Astrocyte (in vitro differentiated cells and primary cell): ENCODE results near the gene ZC3H12C.

ENCODE experiments used
- EZH2 ChIP-seq: IDR thresholded peaks from 2 replicates; pipeline ENCODE4 v1.6.1; 2012; ENCODE audit warnings: mild to moderate bottlenecking, low read length, inconsistent platforms; ENCODE audit not compliant: insufficient read depth
- TF ChIP-seq, protein P1 (sequence below): IDR thresholded peaks from 2 replicates; pipeline ENCODE4 v1.5.1; 2011; ENCODE audit warnings: low read depth, mild to moderate bottlenecking, inconsistent platforms, low read length, moderate library complexity; ENCODE audit not compliant: insufficient read depth

- TF ChIP-seq, protein P1, sequence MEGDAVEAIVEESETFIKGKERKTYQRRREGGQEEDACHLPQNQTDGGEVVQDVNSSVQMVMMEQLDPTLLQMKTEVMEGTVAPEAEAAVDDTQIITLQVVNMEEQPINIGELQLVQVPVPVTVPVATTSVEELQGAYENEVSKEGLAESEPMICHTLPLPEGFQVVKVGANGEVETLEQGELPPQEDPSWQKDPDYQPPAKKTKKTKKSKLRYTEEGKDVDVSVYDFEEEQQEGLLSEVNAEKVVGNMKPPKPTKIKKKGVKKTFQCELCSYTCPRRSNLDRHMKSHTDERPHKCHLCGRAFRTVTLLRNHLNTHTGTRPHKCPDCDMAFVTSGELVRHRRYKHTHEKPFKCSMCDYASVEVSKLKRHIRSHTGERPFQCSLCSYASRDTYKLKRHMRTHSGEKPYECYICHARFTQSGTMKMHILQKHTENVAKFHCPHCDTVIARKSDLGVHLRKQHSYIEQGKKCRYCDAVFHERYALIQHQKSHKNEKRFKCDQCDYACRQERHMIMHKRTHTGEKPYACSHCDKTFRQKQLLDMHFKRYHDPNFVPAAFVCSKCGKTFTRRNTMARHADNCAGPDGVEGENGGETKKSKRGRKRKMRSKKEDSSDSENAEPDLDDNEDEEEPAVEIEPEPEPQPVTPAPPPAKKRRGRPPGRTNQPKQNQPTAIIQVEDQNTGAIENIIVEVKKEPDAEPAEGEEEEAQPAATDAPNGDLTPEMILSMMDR = no peak
- no peak for TF ChIP-seq EZH2
These were observed 59.0 kb downstream of the ZC3H12C start for GRCh38 chr11:110152199-110152598.
